B cell (primary cell): ENCODE results near the gene EZH1. TPM values are rescaled to one million over a fixed set of nuclear protein-coding genes. Genes with fewer than 3 reads are reported as not detected.

Experiments used
- ATAC-seq: fragments of 200-7000 bp; cut with Tn5 transposase; one replicate; pipeline ENCODE4 v1.10.0; 2021; ENCODE audit warnings: low read depth, mild to moderate bottlenecking, moderate number of reproducible peaks, moderate library complexity
- CTCF ChIA-PET: fragments of 350-600 bp; sonication (Branson Sonifier 250); formaldehyde crosslinking; loops from one replicate; lab custom pipeline; 2021; ENCODE audit warnings: antibody characterized with exemption, inconsistent platforms; lab: Charles Lee
- POLR2A ChIA-PET: fragments of 350-600 bp; sonication (Branson Sonifier 250); formaldehyde crosslinking; loops from one replicate; lab custom pipeline; 2021; ENCODE audit warnings: antibody characterized with exemption; lab: Charles Lee
- DNase-seq: peaks from one replicate; pipeline ENCODE4 v3.0.0; 2013
- H2AFZ ChIP-seq: 2 replicates; pipeline ENCODE4 v1.6.1; 2012; ENCODE audit warnings: mild to moderate bottlenecking, low read depth, low read length; ENCODE audit not compliant: insufficient read depth, poor library complexity, severe bottlenecking
- H3K27ac ChIP-seq, 2 donors: 1 replicate in 1 of 2; 2 replicates in 1 of 2; pipeline ENCODE4 v1.5.1; 2012 to 2013; ENCODE audit warnings: low read length in 2 of 2, mild to moderate bottlenecking in 2 of 2, moderate library complexity in 1 of 2
- H3K27me3 ChIP-seq, 4 experiments: fragments of 200-600 bp in 1 of 4; sonication (generic) in 1 of 4; replicated peaks in 1 of 4; 1 replicate in 2 of 4; 2 replicates in 2 of 4; pipeline versions ENCODE4 v1.6.1 to v1.7.0; 2013 to 2016; ENCODE audit warnings: low read length in 3 of 4, mild to moderate bottlenecking in 2 of 4, mixed read lengths in 1 of 4, moderate library complexity in 1 of 4; ENCODE audit not compliant: insufficient read depth in 4 of 4, control insufficient read depth in 3 of 4; ENCODE audit errors: control extremely low read depth in 1 of 4
- H3K36me3 ChIP-seq, 2 experiments: replicated peaks in 1 of 2; 1 replicate in 1 of 2; 2 replicates in 1 of 2; pipeline versions ENCODE4 v1.6.1 to v1.7.1; 2013; ENCODE audit warnings: low read length in 1 of 2; ENCODE audit not compliant: insufficient read depth in 2 of 2, control insufficient read depth in 1 of 2; ENCODE audit errors: control extremely low read depth in 1 of 2, extremely low read depth in 1 of 2
- H3K4me1 ChIP-seq, 2 donors: fragments of 200-600 bp in 1 of 2; sonication (generic) in 1 of 2; 1 replicate in 1 of 2; 2 replicates in 1 of 2; pipeline versions ENCODE4 v1.5.1 to v1.6.1; 2013 to 2017; ENCODE audit warnings: low read length in 2 of 2; ENCODE audit not compliant: control insufficient read depth in 2 of 2, insufficient read depth in 2 of 2
- H3K4me2 ChIP-seq: replicated peaks from 2 replicates; pipeline ENCODE3; 2012; ENCODE audit warnings: mild to moderate bottlenecking, low read depth, low read length; ENCODE audit not compliant: poor library complexity, severe bottlenecking
- H3K4me3 ChIP-seq, 5 experiments: fragments of 200-600 bp in 1 of 5; sonication (generic) in 1 of 5; 1 replicate in 3 of 5; 2 replicates in 2 of 5; pipeline versions ENCODE4 v1.5.1 to v1.7.0; 2011 to 2016; ENCODE audit warnings: low read length in 4 of 5, mild to moderate bottlenecking in 4 of 5, low read depth in 2 of 5, control low read depth in 1 of 5, moderate library complexity in 1 of 5; ENCODE audit not compliant: insufficient read depth in 1 of 5; ENCODE audit errors: control extremely low read depth in 1 of 5, extremely low read depth in 1 of 5
- H3K79me2 ChIP-seq: fragments of 200-600 bp; sonication (generic); one replicate; pipeline ENCODE4 v1.6.0; 2016; ENCODE audit warnings: low read length; ENCODE audit not compliant: control insufficient read depth, insufficient read depth
- H3K9ac ChIP-seq: fragments of 200-600 bp; sonication (generic); 2 replicates; pipeline ENCODE4 v1.6.1; 2017; ENCODE audit warnings: mild to moderate bottlenecking, low read length, moderate library complexity
- H3K9me3 ChIP-seq, 3 donors: one replicate each; pipeline versions ENCODE4 v1.6.1 to v1.7.1; 2013; ENCODE audit warnings: low read length in 2 of 3; ENCODE audit not compliant: control insufficient read depth in 2 of 3, insufficient read depth in 1 of 3; ENCODE audit errors: control extremely low read depth in 1 of 3
- H4K20me1 ChIP-seq: 2 replicates; pipeline ENCODE4 v1.6.0; 2012; ENCODE audit warnings: mild to moderate bottlenecking, low read length; ENCODE audit not compliant: insufficient read depth, control insufficient read depth, poor library complexity, severe bottlenecking
- H3K27ac Mint-ChIP-seq: one replicate; pipeline ENCODE4 v1.8.0; 2021; ENCODE audit warnings: mixed read lengths
- H3K27me3 Mint-ChIP-seq: one replicate; pipeline ENCODE4 v1.8.0; 2021; ENCODE audit warnings: mixed read lengths
- H3K4me1 Mint-ChIP-seq: one replicate; pipeline ENCODE4 v1.8.0; 2021; ENCODE audit warnings: mixed read lengths
- H3K4me3 Mint-ChIP-seq: one replicate; pipeline ENCODE4 v1.8.0; 2021; ENCODE audit warnings: mixed read lengths
- H3K9me3 Mint-ChIP-seq: one replicate; pipeline ENCODE4 v1.8.0; 2022; ENCODE audit warnings: mixed read lengths; ENCODE audit not compliant: insufficient read depth
- EZH2 ChIP-seq: IDR thresholded peaks from 2 replicates; pipeline ENCODE4 v1.6.1; 2012; ENCODE audit warnings: borderline replicate concordance, low read depth, mild to moderate bottlenecking, moderate library complexity, low read length; ENCODE audit not compliant: insufficient read depth, poor library complexity, severe bottlenecking
- WGBS: methylation state at CpG from one replicate; pipeline ENCODE4 v1.1.5; 2013; ENCODE audit warnings: missing lambda C conversion rate; ENCODE audit not compliant: insufficient coverage; 5-methylcytosine and 5-hydroxymethylcytosine counted together
- intact Hi-C: fragments of 100-400 bp; cut with micrococcal nuclease; formaldehyde crosslinking; loops from one replicate; pipeline ENCODE4 v1.10.0; 2022
- polyA plus RNA-seq: library from polyadenylated mRNA; depleted of rRNA; stranded (reverse); fragments of >200 nt; gene quantifications from 2 replicates; pipeline ENCODE4 v1.2.3, GENCODE V29; 2012
- total RNA-seq, 2 donors: library from RNA; stranded (reverse); fragments of 120-200 nt in 1 of 2; gene quantifications; 1 replicate in 1 of 2; 2 replicates in 1 of 2; pipeline versions ENCODE4 v1.2.3 to v1.2.4, GENCODE V29; 2013 to 2022
- TF ChIP-seq, protein P1 (sequence below): fragments of 200-600 bp; IDR thresholded peaks from one replicate; pipeline ENCODE4 v1.8.0; 2022; ENCODE audit warnings: antibody characterized with exemption, mild to moderate bottlenecking

The EZH1 gene
- total and polyA plus RNA-seq, 2 donors (not counting 1 experiment from before 2014, with no cell fraction given) = 115 to 169 TPM

GRCh38 chr17:42779304-42779935, 34.6 kb upstream of the EZH1 start:
- Histone ChIP-seq H2AFZ (no peak overlapping the region), H3K4me1 (peaks cover 20 to 23% of the 10 kb centered on the region in 2 donors), H3K9ac (no peak overlapping the region), H3K79me2 (no peaks in the 10 kb centered on the region), H3K27me3 (peaks cover 0 to 42% (median 25%) of the 10 kb centered on the region in 4 experiments), H3K27ac (no peak overlapping the region), H3K4me3 (no peak overlapping the region), H3K36me3 (peaks cover 2 to 48% of the 10 kb centered on the region in 2 experiments), H3K4me2 (no peak overlapping the region), H4K20me1 (no peaks in the 10 kb centered on the region), H3K9me3 (peaks cover 0 to 17% (median 0%) of the 10 kb centered on the region in 3 donors)
- CTCF ChIA-PET = no interaction called here
- 100% methylated on average over 1 of the region's 3 CpGs for WGBS
- Mint-ChIP-seq H3K4me3 (peak overlapping the region; percentile 45), H3K27me3 (peaks cover 36% of the 10 kb centered on the region), H3K9me3 (no peaks in the 10 kb centered on the region), H3K4me1 (peaks cover 29% of the 10 kb centered on the region), H3K27ac (no peak overlapping the region)
- POLR2A ChIA-PET = no interaction called here
- ATAC-seq = no peak
- intact Hi-C loops = no loop called here
- TF ChIP-seq, protein P1, sequence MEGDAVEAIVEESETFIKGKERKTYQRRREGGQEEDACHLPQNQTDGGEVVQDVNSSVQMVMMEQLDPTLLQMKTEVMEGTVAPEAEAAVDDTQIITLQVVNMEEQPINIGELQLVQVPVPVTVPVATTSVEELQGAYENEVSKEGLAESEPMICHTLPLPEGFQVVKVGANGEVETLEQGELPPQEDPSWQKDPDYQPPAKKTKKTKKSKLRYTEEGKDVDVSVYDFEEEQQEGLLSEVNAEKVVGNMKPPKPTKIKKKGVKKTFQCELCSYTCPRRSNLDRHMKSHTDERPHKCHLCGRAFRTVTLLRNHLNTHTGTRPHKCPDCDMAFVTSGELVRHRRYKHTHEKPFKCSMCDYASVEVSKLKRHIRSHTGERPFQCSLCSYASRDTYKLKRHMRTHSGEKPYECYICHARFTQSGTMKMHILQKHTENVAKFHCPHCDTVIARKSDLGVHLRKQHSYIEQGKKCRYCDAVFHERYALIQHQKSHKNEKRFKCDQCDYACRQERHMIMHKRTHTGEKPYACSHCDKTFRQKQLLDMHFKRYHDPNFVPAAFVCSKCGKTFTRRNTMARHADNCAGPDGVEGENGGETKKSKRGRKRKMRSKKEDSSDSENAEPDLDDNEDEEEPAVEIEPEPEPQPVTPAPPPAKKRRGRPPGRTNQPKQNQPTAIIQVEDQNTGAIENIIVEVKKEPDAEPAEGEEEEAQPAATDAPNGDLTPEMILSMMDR = no peak
- no peak for TF ChIP-seq EZH2
- no peak for DNase-seq

GRCh38 chr17:42778570-42778969, 33.7 kb upstream of the EZH1 start:
- no peak overlapping the region for H3K4me3 Mint-ChIP-seq
- intact Hi-C loops = no loop called here
- peaks cover 29% of the 10 kb centered on the region for H3K27me3 Mint-ChIP-seq
- no peak overlapping the region for H3K27ac Mint-ChIP-seq
- Histone ChIP-seq H3K4me2 (no peak overlapping the region), H3K79me2 (no peaks in the 10 kb centered on the region), H3K4me1 (peaks cover 20 to 23% of the 10 kb centered on the region in 2 donors), H4K20me1 (no peaks in the 10 kb centered on the region), H3K9me3 (peaks cover 0 to 11% (median 0%) of the 10 kb centered on the region in 3 donors), H2AFZ (no peak overlapping the region), H3K9ac (no peak overlapping the region), H3K27ac (no peak overlapping the region), H3K36me3 (peaks cover 2 to 48% of the 10 kb centered on the region in 2 experiments), H3K27me3 (peaks cover 0 to 33% (median 17%) of the 10 kb centered on the region in 4 experiments), H3K4me3 (no peak overlapping the region)
- TF ChIP-seq, protein P1 = no peak
- no peak for TF ChIP-seq EZH2
- no peaks in the 10 kb centered on the region for H3K9me3 Mint-ChIP-seq
- WGBS = 100% methylated on average over 1 of the region's 5 CpGs
- no peak for DNase-seq
- no peak for ATAC-seq
- CTCF ChIA-PET = no interaction called here
- POLR2A ChIA-PET = no interaction called here
- H3K4me1 Mint-ChIP-seq = peaks cover 30% of the 10 kb centered on the region
